GM20431 (cell line): ENCODE results near the gene ARHGDIB.

Source experiments
- in situ Hi-C: fragments of 300-500 bp; cut with MseI, MboI; formaldehyde crosslinking; loops from one replicate; pipeline ENCODE4 v1.15.0; 2020; ENCODE audit warnings: low sequenced_read_pairs; ENCODE audit not compliant: unreplicated experiment

Gene ARHGDIB

DNA sequence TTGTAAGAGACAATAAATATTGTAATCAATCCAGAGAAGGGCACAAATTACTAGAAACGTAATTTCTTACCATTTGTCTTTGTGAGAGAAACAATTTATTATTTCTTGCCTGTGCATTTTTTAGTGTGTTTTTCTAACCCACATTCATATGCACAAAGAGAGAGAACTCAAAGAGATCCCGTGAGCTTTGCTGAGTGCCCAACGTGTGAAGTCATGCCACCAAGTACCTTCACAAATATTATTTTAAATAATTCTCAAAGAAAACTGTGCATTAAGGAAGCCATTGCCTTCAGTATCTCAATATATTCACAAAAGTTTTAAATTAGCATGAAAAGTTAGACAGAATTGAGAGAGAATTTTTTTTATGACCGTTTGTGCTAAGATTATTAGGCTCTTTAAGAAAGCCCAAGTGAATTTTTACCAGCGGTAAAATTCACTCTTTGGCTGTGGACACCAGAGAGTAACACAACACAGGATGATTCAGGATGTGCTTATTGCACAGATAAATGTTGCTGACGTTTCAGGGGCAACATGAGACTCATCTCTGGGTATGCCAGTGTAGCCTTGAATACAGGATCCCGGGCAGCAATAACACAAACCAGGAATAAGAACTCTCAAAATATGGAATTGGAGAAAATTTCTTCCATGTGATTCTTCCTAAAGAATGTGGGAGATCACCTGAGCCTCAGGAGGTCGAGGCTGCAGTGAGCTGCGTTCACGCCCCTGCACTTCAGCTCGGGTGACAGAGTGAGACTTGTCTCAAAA is 2.9 kb downstream of the ARHGDIB start:
- in situ Hi-C loops, result no loop called here

DNA sequence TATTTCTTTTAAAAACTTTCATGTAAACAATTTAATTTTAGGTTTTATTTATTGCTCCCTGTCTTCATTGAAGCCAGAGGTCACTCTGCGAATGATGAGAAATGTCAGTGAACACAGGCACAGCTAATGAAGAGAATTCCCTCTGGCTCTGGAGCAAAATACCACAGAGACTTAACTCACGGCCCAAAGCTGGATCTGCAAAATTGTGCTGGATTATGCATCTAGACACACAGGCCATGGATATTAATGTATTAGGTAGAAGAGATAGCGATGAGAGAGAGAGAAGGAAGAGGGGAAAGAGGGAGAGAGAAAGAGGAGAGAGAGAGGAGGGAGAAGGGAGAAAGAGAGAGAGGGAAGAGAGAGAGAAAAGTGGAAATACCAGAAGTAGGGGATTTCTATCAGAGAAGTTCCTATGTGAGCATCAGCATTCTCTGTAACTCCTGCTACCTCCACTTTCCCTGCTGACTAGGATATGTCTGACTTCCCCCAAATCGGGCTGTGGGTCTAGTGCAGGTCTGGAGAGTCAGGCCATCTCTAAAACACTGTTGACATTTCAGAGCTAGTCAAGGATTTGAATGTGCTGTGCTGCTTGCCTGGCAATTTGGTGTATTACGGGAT is 3.7 kb downstream of the ARHGDIB start:
- in situ Hi-C loops, result no loop called here

DNA sequence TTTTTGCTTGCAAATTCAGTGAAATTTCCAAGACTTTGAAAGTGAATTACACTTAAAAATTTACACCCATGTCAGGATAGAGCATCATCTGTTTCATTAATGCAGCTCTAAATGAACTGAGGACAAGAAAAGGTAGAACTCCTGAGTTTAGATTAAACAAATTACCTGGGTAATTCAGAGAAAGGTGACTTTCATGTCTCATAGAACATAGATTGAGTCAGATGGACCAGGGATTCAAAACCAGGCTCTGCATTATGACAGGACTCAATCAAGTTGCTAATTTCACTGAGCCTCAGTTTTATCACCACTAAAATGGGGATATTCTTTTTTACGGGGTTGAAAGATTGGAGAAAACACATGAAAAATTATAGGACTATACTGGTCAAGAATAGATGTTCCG is 4.5 kb downstream of the ARHGDIB start:
- in situ Hi-C loops, result no loop called here

DNA sequence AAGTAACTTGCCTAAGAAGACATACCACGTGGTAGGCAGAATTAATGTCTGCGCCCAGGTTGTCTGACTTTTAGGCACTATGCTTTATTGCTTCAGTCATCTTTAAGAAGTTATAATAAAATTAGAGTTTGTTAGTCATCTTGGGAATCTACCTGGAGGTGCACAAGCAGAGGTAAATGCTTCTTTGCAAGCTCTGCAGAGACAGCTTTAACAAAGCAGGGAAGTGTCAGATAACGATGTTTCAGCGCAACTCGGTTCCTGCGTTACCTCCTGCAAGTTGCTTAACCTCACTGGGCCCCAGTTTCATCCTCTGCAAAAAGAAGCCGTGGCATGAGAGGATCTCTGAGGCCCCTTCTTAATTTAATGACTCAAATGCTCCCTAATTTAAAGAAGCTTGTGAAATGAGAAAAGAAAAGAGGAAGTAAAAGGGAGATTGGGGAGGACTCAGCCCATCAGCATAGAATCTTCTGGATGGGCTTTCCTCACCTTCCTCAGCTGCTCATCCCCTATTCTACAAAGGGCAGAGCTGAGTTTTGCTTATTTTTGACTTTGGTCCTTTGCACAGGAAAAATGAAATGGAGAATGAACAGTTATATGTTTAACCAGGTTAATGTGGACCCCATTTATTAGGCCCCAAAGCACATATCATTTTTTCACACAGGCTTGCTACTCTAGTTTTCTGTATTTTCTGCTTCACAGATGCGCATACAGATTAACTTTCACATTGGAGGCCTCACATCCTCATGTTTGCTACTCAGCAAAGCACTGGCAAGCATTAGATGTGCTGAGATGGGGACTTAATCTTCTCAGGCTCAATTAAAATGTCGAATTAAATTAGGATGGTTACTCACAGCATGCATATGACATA is 5.1 kb downstream of the ARHGDIB start:
- in situ Hi-C loops, result no loop called here

DNA sequence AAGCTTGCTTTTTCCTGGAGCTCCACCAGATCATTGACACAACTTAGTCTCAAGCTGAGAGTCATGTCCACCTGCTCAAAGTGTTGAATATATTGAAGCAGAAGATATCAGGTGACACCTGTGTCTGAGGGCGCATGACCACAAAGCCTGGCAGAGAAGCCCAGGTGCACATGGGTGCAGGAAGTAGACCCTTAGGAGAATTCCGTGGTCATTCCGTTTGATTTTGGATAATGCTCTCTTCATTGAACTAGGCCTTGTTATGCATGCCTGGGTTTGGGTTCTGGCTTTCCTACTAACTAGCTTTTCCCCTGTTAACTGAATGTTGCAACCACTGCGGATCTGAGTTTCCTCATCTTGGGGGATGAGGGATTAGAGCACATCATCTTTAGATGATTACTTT is 7.1 kb downstream of the ARHGDIB start:
- in situ Hi-C loops, result no loop called here

DNA sequence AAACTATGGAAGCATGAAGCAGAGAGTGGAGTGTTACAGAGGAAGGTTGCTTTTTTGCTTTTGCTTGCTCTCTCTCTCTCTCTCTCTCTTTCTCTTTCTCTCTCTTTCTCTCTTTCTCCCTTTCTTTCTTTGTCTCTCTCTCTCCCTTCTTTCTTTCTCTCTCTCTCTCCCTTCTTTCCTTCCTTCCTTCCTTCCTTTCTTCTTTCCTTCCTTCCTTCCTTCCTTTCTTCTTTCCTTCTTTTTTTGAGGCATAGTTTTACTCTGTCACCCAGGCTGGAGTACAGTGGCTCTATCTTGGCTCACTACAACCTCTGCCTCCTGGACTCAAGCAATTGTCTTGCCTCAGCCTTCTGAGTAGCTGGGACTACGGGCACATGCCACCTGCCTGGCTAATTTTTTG is 7.6 kb downstream of the ARHGDIB start:
- in situ Hi-C loops, result no loop called here

DNA sequence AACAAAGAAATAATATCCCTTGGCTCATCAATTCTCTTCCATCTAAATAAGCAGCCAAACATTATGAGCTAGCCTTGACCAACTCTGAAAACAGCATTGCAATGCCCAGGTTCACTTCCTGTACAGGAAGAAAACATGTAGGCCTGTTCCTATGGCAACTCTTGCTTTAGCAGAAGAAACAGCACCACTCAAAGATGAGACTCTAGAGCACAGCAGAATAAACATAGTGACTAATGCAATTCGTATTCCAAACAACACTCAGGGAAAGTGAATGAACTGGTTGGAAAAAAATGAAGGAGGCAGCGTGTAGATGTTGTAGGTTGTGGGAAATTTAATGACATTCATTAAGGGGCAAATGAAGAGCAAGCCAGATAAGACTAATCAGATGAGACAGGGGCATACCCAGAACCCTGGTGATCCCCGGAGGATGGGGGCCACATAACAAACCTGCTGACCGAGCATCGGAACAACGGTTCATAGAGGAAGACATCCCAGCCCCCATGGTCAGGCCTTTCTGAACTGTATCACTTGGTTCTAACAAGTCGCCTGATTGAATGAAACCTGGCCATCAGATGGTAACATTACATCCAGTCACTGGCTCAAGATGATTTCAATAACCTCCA is 9.0 kb downstream of the ARHGDIB start:
- in situ Hi-C loops, result no loop called here

DNA sequence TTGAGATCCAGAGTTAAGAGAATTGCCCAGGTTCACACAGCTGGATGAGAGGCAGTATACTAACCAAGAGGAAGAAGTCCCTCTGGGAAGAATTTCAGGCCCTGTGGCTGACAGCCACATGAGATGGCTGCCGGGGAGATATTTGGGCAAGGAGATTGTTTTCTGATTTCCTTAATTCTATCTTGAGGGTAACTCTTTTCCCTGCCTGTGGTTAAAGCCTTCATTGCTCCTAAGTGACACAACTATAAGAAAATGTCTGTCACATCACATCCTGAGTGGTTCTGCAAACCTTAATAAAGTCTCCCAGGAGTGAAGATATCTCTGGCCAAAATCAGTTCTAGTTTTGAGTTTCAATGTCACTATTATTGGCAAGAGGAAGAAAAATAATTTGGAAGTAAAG is 9.6 kb downstream of the ARHGDIB start:
- in situ Hi-C loops, result no loop called here

DNA sequence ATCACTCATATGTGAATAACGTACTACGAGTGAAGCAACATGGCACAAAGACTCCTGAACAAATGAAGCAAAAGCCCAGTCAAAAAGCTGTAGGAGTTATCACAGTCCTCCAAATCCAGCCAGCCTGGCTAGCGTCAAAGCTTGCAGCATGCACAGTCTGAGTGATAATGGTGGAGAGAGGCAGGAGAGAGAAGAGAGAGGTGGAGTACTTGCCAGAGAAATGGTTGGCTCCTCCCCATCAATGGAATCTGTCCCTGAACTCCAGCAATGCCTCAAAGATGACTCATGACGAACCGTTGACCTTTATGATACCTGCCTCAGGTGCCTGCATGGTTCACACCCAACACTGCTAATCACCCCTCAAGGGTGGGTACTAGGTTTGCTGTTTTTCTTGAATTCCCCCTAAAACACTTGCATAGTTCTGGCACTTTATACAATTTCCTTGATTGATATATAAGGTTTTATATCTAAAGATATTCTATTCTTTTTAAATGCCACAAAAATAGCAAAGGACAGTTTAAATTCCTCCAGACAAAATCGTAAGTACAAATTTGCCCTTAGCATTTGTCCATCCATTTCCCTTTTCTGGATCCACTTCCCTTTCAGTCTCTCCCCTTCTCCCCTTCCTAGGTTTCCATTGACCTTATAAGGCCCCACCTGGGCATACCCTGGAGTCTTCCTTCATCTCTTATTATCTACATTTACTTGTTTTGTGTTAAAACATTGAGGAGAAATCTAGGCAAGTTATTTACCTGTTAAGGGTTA is 10.2 kb downstream of the ARHGDIB start:
- in situ Hi-C loops, result no loop called here

DNA sequence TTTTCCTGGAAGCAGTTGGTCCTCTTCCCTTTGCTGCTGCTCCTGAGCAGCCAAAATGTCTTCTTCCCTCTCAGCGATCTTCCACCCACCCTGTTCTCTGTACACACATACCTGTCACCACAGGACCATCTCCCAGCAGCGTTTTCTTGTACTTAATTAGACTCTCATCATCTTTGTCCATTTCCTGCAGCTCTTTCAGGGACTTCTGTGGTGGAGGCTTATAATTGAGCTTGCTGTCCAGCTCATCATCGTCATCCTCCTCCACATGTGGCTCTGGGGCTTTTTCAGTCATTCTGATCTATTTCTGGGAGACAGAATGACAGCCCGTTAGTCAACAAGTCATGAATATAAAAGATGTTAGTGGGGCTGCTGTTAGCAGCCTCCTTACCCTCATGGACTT is 11.0 kb downstream of the ARHGDIB start:
- in situ Hi-C loops, result no loop called here

DNA sequence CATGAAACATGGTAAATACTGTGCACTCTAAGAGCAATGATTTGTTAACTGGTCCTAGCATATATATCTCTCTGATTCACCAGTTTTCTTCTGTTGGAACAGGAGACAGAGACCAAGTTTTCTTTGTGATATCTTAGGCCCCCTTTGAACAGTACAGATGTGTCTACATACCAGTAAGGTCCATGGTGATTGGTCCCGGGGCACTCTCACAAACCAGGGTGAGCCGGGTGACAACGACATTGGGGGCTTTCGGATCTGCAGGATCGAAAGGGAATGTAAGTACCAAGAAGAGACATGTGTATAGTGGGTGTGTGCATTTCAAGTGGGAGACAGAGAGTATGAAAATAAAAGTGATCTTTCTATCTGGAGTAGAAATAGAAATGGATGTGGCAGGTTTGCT is 11.8 kb downstream of the ARHGDIB start:
- in situ Hi-C loops, result no loop called here

DNA sequence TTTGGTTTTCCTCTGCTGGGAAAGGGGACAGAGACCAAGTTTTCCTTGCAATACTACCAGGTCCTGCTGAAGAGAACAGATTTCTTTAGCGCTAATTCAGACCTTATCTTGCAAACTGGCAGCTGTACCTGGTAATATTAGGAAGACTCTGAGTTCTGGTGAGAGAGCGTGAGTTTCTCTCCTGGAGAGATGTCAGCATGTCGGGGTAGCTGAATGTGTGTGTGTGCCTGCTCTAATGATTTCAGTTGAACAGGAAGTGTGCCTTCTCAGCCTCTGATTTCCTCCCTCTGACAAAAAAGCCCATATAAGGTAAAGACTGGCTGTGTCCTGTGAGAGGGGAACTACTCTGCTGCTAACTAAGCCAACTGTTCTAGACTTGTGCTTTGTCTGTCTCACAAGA is 12.7 kb downstream of the ARHGDIB start:
- in situ Hi-C loops, result no loop called here

DNA sequence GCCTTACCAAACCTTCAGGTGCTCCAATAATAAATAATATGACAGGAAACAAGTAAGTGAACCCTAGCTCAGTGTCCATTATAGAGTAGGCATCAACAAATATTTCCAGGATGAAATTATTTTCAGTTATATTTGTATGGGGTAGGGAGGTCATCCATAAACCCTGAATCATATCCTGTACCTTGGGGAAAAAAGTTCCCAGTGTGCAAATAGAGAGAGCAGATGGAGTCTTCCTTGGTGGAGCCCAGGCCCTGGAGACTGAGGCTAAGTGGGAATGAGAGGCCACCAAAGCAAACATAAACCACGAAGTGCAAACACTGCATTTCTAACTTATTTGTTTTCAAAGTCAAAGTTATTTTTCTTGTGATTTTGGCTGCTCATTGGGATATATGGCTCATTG is 14.5 kb downstream of the ARHGDIB start:
- in situ Hi-C loops, result no loop called here

DNA sequence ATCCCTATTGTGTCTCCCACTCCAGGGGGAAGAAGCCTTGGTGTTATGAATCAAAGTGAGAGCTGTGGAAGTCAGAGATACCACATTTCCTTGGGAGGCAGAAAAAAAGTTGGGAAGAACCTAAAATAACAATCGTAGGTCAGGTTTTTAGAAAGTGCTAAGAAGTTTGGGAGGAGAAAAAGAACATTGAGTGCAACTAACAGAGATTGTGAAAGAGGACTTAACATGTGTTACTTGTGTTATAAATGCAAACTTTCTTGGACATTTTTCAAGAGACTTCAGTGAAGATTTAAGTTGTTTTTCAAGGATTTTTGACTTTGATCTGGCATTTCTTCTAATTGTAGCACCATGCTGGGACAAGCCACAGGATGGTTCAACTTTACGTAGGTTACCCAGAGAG is 15.2 kb downstream of the ARHGDIB start:
- in situ Hi-C loops, result no loop called here

DNA sequence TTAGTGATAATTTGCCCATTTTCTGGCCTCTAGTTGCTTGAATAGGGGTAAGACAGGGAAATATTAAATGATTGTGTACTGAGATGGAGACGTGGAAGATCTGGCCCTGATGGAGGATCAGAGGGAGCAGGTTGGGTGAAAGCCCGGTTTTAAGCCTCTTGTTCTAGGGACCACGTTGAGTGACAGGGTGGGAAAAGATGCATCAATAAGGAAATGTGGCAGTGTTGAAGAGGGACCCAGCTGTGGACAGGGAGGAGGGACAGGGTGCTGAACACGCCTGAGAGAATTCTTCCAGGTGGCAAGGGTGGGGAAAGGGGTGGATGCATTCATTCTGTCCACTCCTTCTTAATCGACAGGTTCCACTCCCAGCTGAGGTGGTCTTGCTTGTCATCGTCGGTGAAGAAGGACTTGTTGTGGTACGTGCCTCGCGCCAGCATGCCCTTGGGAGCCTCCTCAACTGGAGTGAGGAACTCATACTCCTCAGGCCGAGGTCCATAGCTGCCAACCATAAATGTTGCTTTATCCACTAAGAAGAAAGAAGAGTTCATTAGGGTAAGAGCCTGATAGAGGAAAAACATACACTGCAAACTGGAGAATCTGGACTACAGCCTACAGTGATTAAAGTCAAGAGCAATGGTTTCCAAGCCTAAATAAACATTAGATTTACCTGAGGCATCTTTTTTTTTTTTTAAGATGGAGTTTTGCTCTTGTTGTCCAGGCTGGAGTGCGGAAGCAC is 19.0 kb downstream of the ARHGDIB start:
- in situ Hi-C loops, result no loop called here

DNA sequence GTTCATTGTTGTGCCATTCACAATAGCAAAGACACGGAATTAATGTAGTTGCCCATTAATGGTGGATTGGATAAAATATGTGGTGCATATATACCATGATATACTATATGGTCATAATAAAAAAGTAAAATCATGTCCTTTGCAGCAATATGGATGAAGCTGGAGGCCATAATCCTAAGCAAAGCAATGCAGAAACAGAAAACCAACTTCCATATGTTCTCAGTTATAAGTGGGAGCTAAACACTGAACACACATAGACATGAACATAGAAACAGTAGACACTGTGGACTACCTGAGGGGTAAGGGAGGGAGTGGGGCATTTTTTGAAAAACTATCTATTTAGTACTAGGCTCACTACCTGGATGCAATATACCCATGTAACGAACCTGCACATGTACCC is 20.0 kb downstream of the ARHGDIB start:
- in situ Hi-C loops, result no loop called here

DNA sequence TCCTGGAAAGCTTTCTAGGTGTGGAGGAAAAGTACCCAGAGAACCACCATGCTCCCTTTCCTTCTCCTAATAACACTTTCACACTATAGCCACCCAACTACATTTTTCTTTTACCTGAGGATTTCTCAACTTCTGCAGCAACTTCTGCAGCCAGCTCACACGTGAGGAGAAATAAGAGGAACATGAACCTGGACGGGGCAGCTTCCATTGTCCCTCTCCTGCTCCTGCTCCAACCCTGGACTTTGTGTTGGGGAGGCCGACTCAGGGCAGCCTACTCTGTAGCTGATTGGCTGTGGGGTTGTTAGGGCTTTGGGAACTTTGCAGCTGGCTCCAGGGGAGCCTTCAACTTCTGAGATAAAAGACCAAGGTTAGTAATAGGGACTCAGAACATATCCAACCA is 23.1 kb downstream of the ARHGDIB start, which contains the start of gene ERP27:
Gene ERP27 (minus strand): TSS at position 237 of the 400 bp plus-strand sequence. CDS start 29 bp downstream, at position 208.
- in situ Hi-C loops, result no loop called here

DNA sequence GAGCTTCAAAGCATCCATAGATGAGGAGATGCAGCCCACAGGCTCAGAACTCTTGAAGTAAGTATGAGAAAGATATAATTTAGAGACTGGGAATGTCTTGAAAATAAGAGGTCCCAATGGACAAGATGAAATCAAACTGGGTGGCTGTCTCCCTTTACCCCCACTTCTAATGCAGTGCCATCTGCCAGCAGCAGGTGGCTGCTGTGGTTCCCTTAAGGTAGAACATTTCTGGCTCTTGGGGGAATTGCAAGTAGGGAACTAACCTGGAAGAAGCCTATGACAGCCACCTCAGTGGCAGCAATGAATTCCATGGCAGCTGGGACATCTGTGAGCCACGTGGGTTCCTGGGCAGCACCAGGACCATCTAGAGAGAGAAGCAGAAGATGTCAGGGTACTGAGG is 23.7 kb downstream of the ARHGDIB start:
- in situ Hi-C loops, result no loop called here

DNA sequence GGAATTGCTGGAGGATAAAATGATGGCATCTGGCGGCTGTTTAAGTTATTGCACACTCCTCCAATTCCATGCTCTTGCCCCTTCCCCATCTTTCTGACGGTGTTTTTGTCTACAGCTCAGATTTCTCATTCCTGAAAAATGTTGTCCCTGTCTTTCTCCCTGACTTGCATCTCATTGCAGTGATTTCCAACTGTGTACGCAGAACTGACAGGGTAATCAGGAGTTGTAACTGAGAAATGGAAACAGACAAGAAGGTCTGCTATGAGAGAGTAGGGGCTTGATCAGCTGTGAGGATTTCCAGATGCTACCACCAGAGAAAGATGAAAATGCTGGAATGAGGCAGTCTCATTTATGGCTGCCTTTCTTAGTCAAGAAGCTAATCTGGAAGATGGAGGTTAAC is 24.4 kb downstream of the ARHGDIB start:
- in situ Hi-C loops, result no loop called here
